AG08396 (cell line): Measurements from ENCODE around the gene PRM3.

Experiments used
- DNase-seq: peaks from one replicate; pipeline ENCODE4 v3.0.0; 2012; ENCODE audit warnings: low spot score, mixed read lengths

PRM3 gene

GRCh38 chr16:11272921-11273720 lies at the start of gene PRM3:
TSS of gene PRM3 (minus strand) at chr16:11273629. CDS start at chr16:11273595, 34 bp downstream.
- DNase-seq = no peak

- no peak for DNase-seq
Measured at GRCh38 chr16:11322823-11323222, 49.4 kb upstream of the PRM3 start.

- no peak for DNase-seq
Measured at GRCh38 chr16:11321662-11322061, 48.2 kb upstream of the PRM3 start.

- no peak for DNase-seq
Measured at GRCh38 chr16:11320170-11320569, 46.7 kb upstream of the PRM3 start.

GRCh38 chr16:11319529-11320146 lies 46.2 kb upstream of the PRM3 start:
- DNase-seq = no peak

- no peak for DNase-seq
Measured at GRCh38 chr16:11318817-11319216, 45.4 kb upstream of the PRM3 start.

GRCh38 chr16:11316331-11317015 lies 43.0 kb upstream of the PRM3 start:
- DNase-seq = no peak

GRCh38 chr16:11315510-11315909 lies 42.1 kb upstream of the PRM3 start:
- DNase-seq = no peak

- no peak for DNase-seq
Measured at GRCh38 chr16:11314309-11314894, 41.0 kb upstream of the PRM3 start.

GRCh38 chr16:11313493-11314308 lies 40.3 kb upstream of the PRM3 start:
- DNase-seq = no peak

- peak; percentile 48 for DNase-seq
Measured at GRCh38 chr16:11312718-11313492, 39.5 kb upstream of the PRM3 start.

- no peak for DNase-seq
Measured at GRCh38 chr16:11310997-11311561, 37.6 kb upstream of the PRM3 start.

- DNase-seq = no peak
Measured at GRCh38 chr16:11310634-11310977, 37.2 kb upstream of the PRM3 start.

- DNase-seq = no peak
Measured at GRCh38 chr16:11309895-11310633, 36.6 kb upstream of the PRM3 start.

- no peak for DNase-seq
Measured at GRCh38 chr16:11308493-11309283, 35.3 kb upstream of the PRM3 start.

GRCh38 chr16:11307639-11308492 lies 34.4 kb upstream of the PRM3 start:
- DNase-seq = no peak

GRCh38 chr16:11306997-11307638 lies 33.7 kb upstream of the PRM3 start:
- no peak for DNase-seq

GRCh38 chr16:11306381-11306780 lies 33.0 kb upstream of the PRM3 start:
- no peak for DNase-seq
